Glomerular endothelial cell (primary cell): ENCODE data around the gene PCDHB9. TPM values are rescaled to one million over a fixed set of nuclear protein-coding genes. Genes with fewer than 3 reads are reported as not detected.
"Not testable (repeated sequence)": the region's sequence is repeated elsewhere in the genome, so short reads cannot be mapped to it uniquely, and the experiment has no call there.

Source experiments
- DNase-seq: peaks from one replicate; pipeline ENCODE4 v3.0.0-alpha.2; 2011; ENCODE audit warnings: low read depth, low spot score; ENCODE audit errors: extremely low read depth
- total RNA-seq: library from RNA; depleted of rRNA; stranded (reverse); fragments of >200 nt; gene quantifications from 2 replicates; pipeline ENCODE4 v1.2.3, GENCODE V29; 2015

PCDHB9 gene
- total RNA-seq = 0.15 and 0.41 TPM in 2 replicates

GRCh38 chr5:141186897-141187512 lies at the start of gene PCDHB9:
PCDHB9 (plus strand) TSS chr5:141187161; CDS start chr5:141187319, 158 bp downstream.
- no peak for DNase-seq

- not testable (repeated sequence) for DNase-seq
These were observed 49.6 kb upstream of the PCDHB9 start for GRCh38 chr5:141137346-141137745.

GRCh38 chr5:141149812-141150211 lies 37.1 kb upstream of the PCDHB9 start, which contains the start of gene PCDHB6:
PCDHB6 (plus strand) TSS chr5:141150057; CDS start chr5:141150258, 201 bp downstream.
- DNase-seq = no peak

- no peak for DNase-seq
These were observed 36.6 kb upstream of the PCDHB9 start for GRCh38 chr5:141150224-141150992.

GRCh38 chr5:141150993-141151325 lies 36.0 kb upstream of the PCDHB9 start:
- DNase-seq = no peak

GRCh38 chr5:141151632-141152031 lies 35.3 kb upstream of the PCDHB9 start:
- not testable (repeated sequence) for DNase-seq

GRCh38 chr5:141152096-141152495 lies 34.9 kb upstream of the PCDHB9 start:
- not testable (repeated sequence) for DNase-seq

GRCh38 chr5:141155540-141156374 lies 31.2 kb upstream of the PCDHB9 start:
- no peak for DNase-seq

GRCh38 chr5:141157356-141157755 lies 29.6 kb upstream of the PCDHB9 start:
- DNase-seq = not testable (repeated sequence)

GRCh38 chr5:141157901-141158300 lies 29.1 kb upstream of the PCDHB9 start:
- DNase-seq = not testable (repeated sequence)

GRCh38 chr5:141172381-141173204 lies 14.4 kb upstream of the PCDHB9 start, which contains the start of gene PCDHB7:
PCDHB7 (plus strand) TSS chr5:141172644; CDS start chr5:141172836, 192 bp downstream.
- no peak for DNase-seq

GRCh38 chr5:141174291-141175104 lies 12.5 kb upstream of the PCDHB9 start:
- DNase-seq = not testable (repeated sequence)

- no peak for DNase-seq
These were observed 11.0 kb upstream of the PCDHB9 start for GRCh38 chr5:141175933-141176332.

- not testable (repeated sequence) for DNase-seq
These were observed 9.3 kb upstream of the PCDHB9 start, which contains the start of gene PCDHB8 for GRCh38 chr5:141177577-141178191. PCDHB8 (plus strand) TSS chr5:141177790; CDS start chr5:141178035, 245 bp downstream.

GRCh38 chr5:141179371-141179770 lies 7.6 kb upstream of the PCDHB9 start:
- not testable (repeated sequence) for DNase-seq

GRCh38 chr5:141179876-141180275 lies 7.1 kb upstream of the PCDHB9 start:
- DNase-seq = not testable (repeated sequence)

GRCh38 chr5:141180313-141180712 lies 6.6 kb upstream of the PCDHB9 start:
- no peak for DNase-seq

GRCh38 chr5:141182248-141182647 lies 4.7 kb upstream of the PCDHB9 start, which contains the start of gene PCDHB16:
PCDHB16 (plus strand) TSS chr5:141182387; CDS start chr5:141182560, 173 bp downstream.
- DNase-seq = no peak
